SHP77 (cell line): ENCODE data around the gene PLCG2.
A peak's percentile ranks its signal among the peaks of the same experiment; 100 is the strongest.
"Not testable (repeated sequence)": the region's sequence is repeated elsewhere in the genome, so short reads cannot be mapped to it uniquely, and the experiment has no call there.

Experiments used
- DNase-seq, 2 experiments: peaks; one replicate each; lab custom pipeline; 2025; lab: John Stamatoyannopoulos, UW

The PLCG2 gene

GRCh38 chr16:81913222-81913621 lies 134.1 kb downstream of the PLCG2 start:
- DNase-seq: no peak

- no peak for DNase-seq
Observed at GRCh38 chr16:81917375-81917774, 138.3 kb downstream of the PLCG2 start.

- DNase-seq: no peak
Observed at GRCh38 chr16:81918927-81919326, 139.8 kb downstream of the PLCG2 start.

GRCh38 chr16:81920498-81920897 lies 141.4 kb downstream of the PLCG2 start:
- DNase-seq: no peak

DNA sequence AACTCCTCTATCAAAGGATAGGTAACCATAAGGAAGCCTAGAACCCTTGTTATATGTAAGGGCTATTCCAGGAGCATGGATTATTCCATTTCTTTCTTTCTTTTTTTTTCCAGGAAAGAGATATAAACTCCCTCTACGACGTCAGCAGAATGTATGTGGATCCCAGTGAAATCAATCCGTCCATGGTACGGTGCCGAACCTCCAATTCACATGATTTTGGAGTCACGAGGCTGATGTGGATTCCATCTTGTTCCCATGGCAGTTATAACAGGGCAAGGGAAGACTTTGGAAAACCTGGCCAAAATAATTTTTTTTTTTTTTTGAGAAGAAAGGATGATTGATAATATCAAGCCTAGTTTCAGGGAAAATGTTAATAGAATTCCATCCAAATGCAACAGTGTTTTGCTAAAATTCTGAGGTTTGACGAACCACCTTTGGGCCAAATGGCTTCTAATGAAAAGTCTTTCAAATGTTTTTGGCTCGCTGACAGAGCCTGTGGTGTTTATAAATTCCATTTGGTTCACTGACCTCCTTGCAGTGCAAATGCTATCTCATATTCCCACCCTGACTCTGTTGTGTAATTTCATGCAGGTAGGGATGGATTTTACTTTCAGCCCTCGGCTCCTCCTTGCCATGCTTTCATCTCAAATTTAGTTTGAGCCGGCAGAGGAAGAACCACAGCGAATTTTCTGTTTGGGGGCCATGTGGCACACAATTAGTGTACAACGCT lies 142.2 kb downstream of the PLCG2 start:
- no peak for DNase-seq

DNA sequence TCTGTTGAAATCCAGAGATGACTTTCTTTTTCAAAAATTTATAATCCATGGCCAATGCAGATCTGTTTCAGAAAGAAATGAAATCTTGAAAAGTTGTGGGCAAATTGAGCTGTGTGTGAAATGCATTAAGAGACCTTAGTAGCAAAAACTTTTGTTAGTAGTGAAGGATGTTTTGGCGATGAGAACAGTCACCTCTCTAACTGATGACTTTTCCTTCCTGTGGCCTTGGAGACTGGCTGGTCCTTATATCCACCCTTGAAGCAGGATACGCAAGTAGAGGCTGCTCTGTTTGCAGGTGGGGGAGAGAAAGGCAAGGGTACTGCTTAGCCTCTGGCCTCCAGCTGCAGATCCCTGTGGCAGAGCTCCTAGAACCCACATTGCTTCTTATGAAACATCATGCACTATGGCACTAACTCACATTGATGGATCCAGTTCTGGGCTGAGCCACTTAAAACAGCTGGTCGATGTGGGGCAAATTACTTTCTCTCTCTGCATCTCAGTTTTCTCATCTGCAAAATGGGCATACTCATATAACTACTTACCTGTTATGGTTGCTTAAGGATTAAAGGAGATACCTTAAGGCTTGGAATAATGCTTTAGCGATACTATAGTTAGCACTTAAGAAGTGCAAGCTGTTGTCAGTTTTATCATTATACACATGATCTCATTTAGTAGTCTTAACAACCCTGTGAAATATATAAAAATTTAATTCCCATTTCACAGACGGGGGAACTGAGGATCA lies 142.9 kb downstream of the PLCG2 start:
- DNase-seq: no peak

DNA sequence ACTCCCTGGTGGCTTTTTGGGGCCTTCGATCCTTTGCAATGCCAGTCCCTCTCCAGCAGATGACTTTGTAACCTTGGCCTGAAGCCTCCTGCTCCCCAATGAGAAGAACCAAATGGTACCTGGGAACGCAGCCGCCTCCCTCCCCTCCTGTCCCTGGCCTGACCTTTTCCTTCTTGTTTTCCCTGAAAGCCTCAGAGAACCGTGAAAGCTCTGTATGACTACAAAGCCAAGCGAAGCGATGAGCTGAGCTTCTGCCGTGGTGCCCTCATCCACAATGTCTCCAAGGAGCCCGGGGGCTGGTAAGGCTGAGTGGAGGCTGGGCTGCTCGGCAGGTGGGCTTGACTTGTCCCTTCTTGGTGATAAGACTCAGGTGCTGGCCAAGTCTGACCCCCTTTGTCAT lies 144.2 kb downstream of the PLCG2 start:
- no peak for DNase-seq

DNA sequence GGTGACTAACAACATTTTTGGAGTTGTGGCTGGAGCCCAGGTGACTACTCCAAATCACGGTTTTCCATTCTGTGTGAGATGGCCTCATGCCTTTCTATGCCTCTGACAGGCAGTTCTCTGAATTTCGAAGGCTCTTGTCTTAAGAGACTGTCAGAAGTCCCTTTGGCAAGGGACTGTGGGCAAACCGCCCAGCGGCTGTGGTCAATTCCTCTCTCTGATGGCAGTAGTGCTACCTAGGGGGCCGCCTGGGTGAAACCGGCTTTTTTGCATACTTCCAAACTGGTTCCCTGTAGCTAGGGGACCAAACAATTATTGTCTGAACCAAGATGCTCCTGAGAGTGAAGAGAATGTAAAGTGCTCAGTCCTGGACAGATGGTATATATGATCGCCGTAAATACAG lies 145.9 kb downstream of the PLCG2 start:
- no peak for DNase-seq

GRCh38 chr16:81926036-81926435 lies 146.9 kb downstream of the PLCG2 start:
- no peak for DNase-seq

GRCh38 chr16:81927561-81928185 lies 148.6 kb downstream of the PLCG2 start:
- no peak for DNase-seq

- DNase-seq: no peak
Observed at GRCh38 chr16:81928271-81928918, 149.3 kb downstream of the PLCG2 start.

DNA sequence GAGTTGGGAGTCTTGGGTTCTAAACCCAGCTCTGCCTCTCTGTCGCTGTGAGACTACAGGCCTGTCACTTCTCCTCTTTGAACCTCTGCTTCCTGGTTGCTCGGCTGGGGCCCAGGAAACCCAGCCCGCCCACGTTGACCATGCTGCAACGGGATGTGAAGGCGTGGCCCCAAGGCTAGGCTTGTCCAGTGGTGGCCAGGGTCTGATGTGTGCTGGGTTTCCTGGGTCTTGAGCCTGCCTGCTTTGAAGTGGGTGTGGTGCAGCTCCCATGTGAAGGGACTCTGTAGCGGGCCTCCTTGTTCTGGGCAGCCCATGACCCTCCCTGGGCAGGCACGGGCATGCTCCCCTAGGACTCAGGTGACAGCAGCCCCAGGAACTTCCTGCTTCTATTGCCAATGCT lies 149.9 kb downstream of the PLCG2 start:
- peak in 1 of 2 experiments; percentile 7 for DNase-seq

- no peak for DNase-seq
Observed at GRCh38 chr16:81929841-81930240, 150.8 kb downstream of the PLCG2 start.

GRCh38 chr16:81931927-81932326 lies 152.8 kb downstream of the PLCG2 start:
- DNase-seq: no peak

GRCh38 chr16:81932668-81933067 lies 153.6 kb downstream of the PLCG2 start:
- DNase-seq: peak in 1 of 2 experiments; percentile 6

DNA sequence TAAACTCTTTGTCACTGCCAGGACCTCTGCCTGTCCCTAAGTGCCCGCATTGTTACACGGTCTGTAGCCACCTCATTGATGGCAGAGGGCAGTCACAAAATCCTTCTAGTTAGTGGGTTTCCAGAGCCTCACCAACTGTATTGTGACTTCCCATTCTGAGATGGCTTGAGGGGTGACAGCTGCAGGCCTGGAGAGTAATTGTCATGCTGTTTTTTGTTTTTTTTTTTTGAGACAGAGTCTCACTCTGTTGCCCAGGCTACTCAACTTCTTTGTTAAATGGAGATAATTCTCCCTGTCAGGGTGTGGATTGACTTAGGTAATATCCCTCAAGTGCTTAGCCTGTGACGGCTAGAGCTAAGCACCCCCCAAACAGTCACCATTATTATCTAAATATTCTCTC lies 154.3 kb downstream of the PLCG2 start:
- DNase-seq: no peak

GRCh38 chr16:81934711-81935110 lies 155.6 kb downstream of the PLCG2 start:
- DNase-seq: not testable (repeated sequence)

- no peak for DNase-seq
Observed at GRCh38 chr16:81936209-81937000, 157.3 kb downstream of the PLCG2 start.

DNA sequence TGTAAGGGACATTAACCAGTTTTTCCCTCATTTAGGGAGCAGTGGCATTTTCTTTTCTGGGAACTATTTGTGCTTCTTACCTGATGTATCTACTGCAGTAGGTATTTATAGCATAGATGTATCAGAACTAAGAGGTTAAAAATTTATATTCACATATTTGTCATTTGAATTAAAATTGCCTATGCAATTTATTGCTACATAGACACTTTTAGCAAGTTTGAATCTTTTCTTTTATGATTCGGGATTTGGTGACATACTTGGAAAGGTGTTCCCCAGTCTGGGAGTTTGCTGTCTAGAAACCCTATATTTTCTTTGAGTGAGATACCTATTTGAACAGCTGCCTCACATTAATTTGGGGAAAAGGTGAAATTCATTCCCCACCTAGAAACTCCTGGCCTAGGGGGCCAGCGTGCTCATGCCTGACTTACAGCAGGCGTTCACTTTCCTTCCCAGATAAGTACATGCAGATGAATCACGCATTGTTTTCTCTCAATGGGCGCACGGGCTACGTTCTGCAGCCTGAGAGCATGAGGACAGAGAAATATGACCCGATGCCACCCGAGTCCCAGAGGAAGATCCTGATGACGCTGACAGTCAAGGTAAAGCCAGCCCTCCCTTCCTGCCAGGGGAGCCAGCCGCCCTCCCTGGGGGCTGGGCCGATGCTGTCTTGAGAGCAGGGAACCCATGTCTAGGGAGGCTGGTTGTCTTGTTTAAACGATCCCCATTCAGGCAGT lies 158.4 kb downstream of the PLCG2 start:
- DNase-seq: peak in 1 of 2 experiments; percentile 2

DNA sequence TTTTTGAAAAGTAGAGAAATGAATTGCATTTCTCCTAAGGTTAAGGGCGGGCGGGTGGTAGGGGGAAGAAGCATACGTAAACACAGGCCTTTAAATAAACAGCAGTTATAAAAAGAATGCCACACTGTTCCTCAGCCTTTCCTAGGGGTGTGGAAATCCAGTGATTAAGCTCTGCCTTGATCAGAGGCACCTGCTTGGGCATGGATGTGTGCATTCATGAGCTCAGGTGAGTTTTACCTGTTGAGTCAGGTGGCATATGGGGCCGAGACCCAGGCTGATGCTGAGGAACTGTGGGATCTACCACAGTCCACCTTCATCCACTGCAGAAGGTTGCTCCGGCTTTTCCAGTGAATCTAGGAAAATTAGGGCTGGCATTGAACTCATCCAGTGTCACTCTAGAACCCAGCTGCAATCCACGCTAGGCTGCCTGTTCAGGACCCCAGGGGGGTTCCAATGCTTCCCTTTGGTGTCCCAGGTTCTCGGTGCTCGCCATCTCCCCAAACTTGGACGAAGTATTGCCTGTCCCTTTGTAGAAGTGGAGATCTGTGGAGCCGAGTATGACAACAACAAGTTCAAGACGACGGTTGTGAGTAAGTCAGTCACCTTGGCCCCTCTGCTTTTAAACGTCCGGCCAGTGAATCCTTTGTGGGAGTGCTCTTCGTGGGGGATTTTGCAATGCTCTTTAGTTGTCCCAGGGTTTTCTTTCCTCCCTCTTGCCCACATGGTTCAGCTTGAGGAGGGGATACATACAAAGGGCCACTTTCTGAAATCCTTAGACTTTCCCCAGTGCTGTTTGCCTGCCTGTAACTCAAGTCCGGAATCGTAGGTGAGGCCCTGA lies 159.5 kb downstream of the PLCG2 start:
- DNase-seq: no peak
